Small intestine (tissue), 7 donors: ENCODE measurements around the gene CKLF. TPM values are rescaled to one million over a fixed set of nuclear protein-coding genes. Genes with fewer than 3 reads are reported as not detected.
A peak's percentile ranks its signal among the peaks of the same experiment; 100 is the strongest.

Experiments
- DNase-seq, 2 donors: peaks; one replicate each; pipeline versions ENCODE4 v3.0.0 to v3.0.0-alpha.2; 2013
- FAIRE-seq: peaks from 2 replicates; lab custom pipeline; 2012; peaks lifted over from hg19 to GRCh38; lab: Jason Lieb, UNC
- H3K27ac ChIP-seq, 3 donors: one replicate each; pipeline ENCODE4 v1.5.1; 2013; ENCODE audit warnings: low read length in 2 of 3, mild to moderate bottlenecking in 2 of 3, control low read depth in 1 of 3, inconsistent platforms in 1 of 3, low read depth in 1 of 3, moderate library complexity in 1 of 3
- H3K27me3 ChIP-seq, 3 donors: one replicate each; pipeline ENCODE4 v1.6.1; 2013; ENCODE audit warnings: low read length in 3 of 3, inconsistent platforms in 1 of 3; ENCODE audit not compliant: control insufficient read depth in 3 of 3, insufficient read depth in 3 of 3
- H3K36me3 ChIP-seq, 3 donors: one replicate each; pipeline ENCODE4 v1.6.1; 2013; ENCODE audit warnings: low read length in 3 of 3, inconsistent platforms in 1 of 3, low read depth in 1 of 3, mild to moderate bottlenecking in 1 of 3, moderate library complexity in 1 of 3; ENCODE audit not compliant: control insufficient read depth in 3 of 3, insufficient read depth in 2 of 3
- H3K4me1 ChIP-seq, 3 donors: one replicate each; pipeline ENCODE4 v1.6.1; 2013; ENCODE audit warnings: low read length in 2 of 3, inconsistent platforms in 1 of 3, low read depth in 1 of 3, mild to moderate bottlenecking in 1 of 3, moderate library complexity in 1 of 3; ENCODE audit not compliant: control insufficient read depth in 3 of 3, insufficient read depth in 2 of 3
- H3K4me3 ChIP-seq, 3 donors: one replicate each; pipeline ENCODE4 v1.5.1; 2013; ENCODE audit warnings: low read length in 3 of 3, control low read depth in 1 of 3, inconsistent platforms in 1 of 3, low read depth in 1 of 3, mild to moderate bottlenecking in 1 of 3, moderate library complexity in 1 of 3
- H3K9me3 ChIP-seq, 2 donors: one replicate each; pipeline ENCODE4 v1.6.1; 2013; ENCODE audit warnings: low read depth in 1 of 2, low read length in 1 of 2; ENCODE audit not compliant: control insufficient read depth in 2 of 2, insufficient read depth in 1 of 2
- WGBS, 3 donors: extraction: QIAGEN DNeasy Blood & Tissue Kit; methylation state at CpG; one replicate each; pipeline ENCODE4 v1.1.7; 2013; 5-methylcytosine and 5-hydroxymethylcytosine counted together
- polyA plus RNA-seq, 4 donors: library from polyadenylated mRNA; stranded (reverse) in 3 of 4; unstranded in 1 of 4; fragments of 200-250 nt in 3 of 4; fragments of 120-200 nt in 1 of 4; gene quantifications; one replicate each; pipeline versions ENCODE4 v1.2.1 to v1.2.3, GENCODE V29; 2013
- donor health status: healthy with polysubstance abuse.
- donor health status: control.
- donor health status: control.
- donor health status: Bipolar disorder and iron deficiency.
- donor health status: healthy.

Gene CKLF
- polyA plus RNA-seq, 4 donors: 24.7 to 55.1 (median 35.4) TPM

GRCh38 chr16:66551788-66552285 is 539 bp upstream of the CKLF start:
- peak overlapping the region; percentile 85 to 98 (median 85) for H3K27ac ChIP-seq
- peak overlapping the region; percentile 52 to 65 (median 64) for H3K4me3 ChIP-seq
- 34 to 39% (median 38%) methylated on average over 8 of the region's 8 CpGs for WGBS, 3 donors
- no peaks in the 10 kb centered on the region for H3K27me3 ChIP-seq
- DNase-seq (no peak), FAIRE-seq (no peak)
- H3K36me3 ChIP-seq: peaks cover 0 to 9% (median 0%) of the 10 kb centered on the region in 3 donors
- peaks cover 4 to 22% (median 22%) of the 10 kb centered on the region in 3 donors for H3K4me1 ChIP-seq
- no peaks in the 10 kb centered on the region for H3K9me3 ChIP-seq

DNA sequence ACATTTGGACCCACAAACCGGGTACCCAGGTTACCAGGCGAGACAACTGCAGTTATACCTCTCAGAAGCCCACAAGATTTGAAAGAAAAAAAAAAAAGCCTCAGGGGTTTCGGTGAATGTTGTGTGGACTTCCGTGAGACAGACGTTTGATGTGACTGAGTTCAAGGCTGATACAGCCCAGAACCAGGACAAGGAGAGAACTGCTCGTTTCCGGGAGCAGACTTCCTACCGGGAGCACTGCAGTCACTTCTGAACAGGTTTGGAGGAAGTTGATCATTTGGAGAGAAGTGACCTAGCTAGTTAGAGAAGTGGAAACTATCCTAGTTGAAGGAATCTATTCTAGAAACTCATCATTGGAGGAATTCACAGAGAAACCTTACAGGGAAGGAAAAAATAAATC is 847 bp downstream of the CKLF start:
- Histone ChIP-seq H3K4me1 (peaks cover 4 to 22% (median 22%) of the 10 kb centered on the region in 3 donors), H3K9me3 (no peaks in the 10 kb centered on the region), H3K36me3 (peaks cover 0 to 3% (median under 1%) of the 10 kb centered on the region in 3 donors), H3K27me3 (no peaks in the 10 kb centered on the region), H3K4me3 (peak overlapping the region; percentile 53 to 65 (median 64)), H3K27ac (peak overlapping the region in 2 of 3 donors; percentile 71 to 98)
- WGBS, 3 donors: 8 to 27% (median 14%) methylated on average over 8 of the region's 8 CpGs
- peak; percentile 6 to 74 for DNase-seq
- no peak for FAIRE-seq

- H3K4me3 ChIP-seq: peak overlapping the region in 1 of 3 donors; percentile 64
- no peak overlapping the region for H3K27ac ChIP-seq
- H3K36me3 ChIP-seq: peaks cover 0 to 4% (median 3%) of the 10 kb centered on the region in 3 donors
- DNase-seq (no peak), FAIRE-seq (no peak)
- no peaks in the 10 kb centered on the region for H3K27me3 ChIP-seq
- H3K4me1 ChIP-seq: peaks cover 4 to 22% (median 22%) of the 10 kb centered on the region in 3 donors
- H3K9me3 ChIP-seq: no peaks in the 10 kb centered on the region
- 76 to 82% (median 81%) methylated on average over 3 of the region's 3 CpGs for WGBS, 3 donors
Observed at GRCh38 chr16:66554021-66554420, 1.6 kb downstream of the CKLF start.

GRCh38 chr16:66554495-66554894 is 2.1 kb downstream of the CKLF start:
- Histone ChIP-seq H3K27me3 (no peaks in the 10 kb centered on the region), H3K4me1 (peaks cover 4 to 22% (median 22%) of the 10 kb centered on the region in 3 donors), H3K4me3 (peak overlapping the region in 1 of 3 donors; percentile 64), H3K9me3 (no peaks in the 10 kb centered on the region), H3K36me3 (peaks cover 0 to 7% (median 3%) of the 10 kb centered on the region in 3 donors), H3K27ac (no peak overlapping the region)
- FAIRE-seq (no peak), DNase-seq (no peak)
- WGBS, 3 donors: 83 to 86% (median 83%) methylated on average over 6 of the region's 6 CpGs

- Histone ChIP-seq H3K4me3 (no peak overlapping the region), H3K27me3 (no peaks in the 10 kb centered on the region), H3K4me1 (peaks cover 0 to 4% (median 2%) of the 10 kb centered on the region in 3 donors), H3K9me3 (no peaks in the 10 kb centered on the region), H3K27ac (peak overlapping the region in 1 of 3 donors; percentile 27), H3K36me3 (peaks cover 2 to 10% (median 7%) of the 10 kb centered on the region in 3 donors)
- DNase-seq (no peak), FAIRE-seq (no peak)
- 78 to 96% (median 79%) methylated on average over 1 of the region's 1 CpG for WGBS, 3 donors
Observed at GRCh38 chr16:66560107-66560506, 7.7 kb downstream of the CKLF start.

- no peaks in the 10 kb centered on the region for H3K4me1 ChIP-seq
- FAIRE-seq (no peak), DNase-seq (peak in 1 of 2 donors; percentile 33)
- H3K27me3 ChIP-seq: no peaks in the 10 kb centered on the region
- no peak overlapping the region for H3K27ac ChIP-seq
- WGBS, 3 donors: 66 to 90% (median 82%) methylated on average over 3 of the region's 3 CpGs
- H3K4me3 ChIP-seq: no peak overlapping the region
- peaks cover 2 to 16% (median 10%) of the 10 kb centered on the region in 3 donors for H3K36me3 ChIP-seq
- no peaks in the 10 kb centered on the region for H3K9me3 ChIP-seq
Observed at GRCh38 chr16:66561381-66562080, 9.2 kb downstream of the CKLF start.

- Histone ChIP-seq H3K4me3 (no peak overlapping the region), H3K9me3 (no peaks in the 10 kb centered on the region), H3K36me3 (peaks cover 5 to 17% (median 10%) of the 10 kb centered on the region in 3 donors), H3K4me1 (no peaks in the 10 kb centered on the region), H3K27me3 (no peaks in the 10 kb centered on the region), H3K27ac (no peak overlapping the region)
- no peak for FAIRE-seq
- no peak for DNase-seq
- WGBS, 3 donors: 72 to 81% (median 75%) methylated on average over 1 of the region's 1 CpG
Observed at GRCh38 chr16:66562409-66562808, 10.0 kb downstream of the CKLF start.

- DNase-seq (no peak), FAIRE-seq (no peak)
- Histone ChIP-seq H3K9me3 (no peaks in the 10 kb centered on the region), H3K4me1 (no peaks in the 10 kb centered on the region), H3K4me3 (no peak overlapping the region), H3K27ac (no peak overlapping the region), H3K36me3 (peaks cover 5 to 17% (median 10%) of the 10 kb centered on the region in 3 donors), H3K27me3 (no peaks in the 10 kb centered on the region)
- WGBS, 3 donors: 86 to 88% (median 87%) methylated on average over 2 of the region's 2 CpGs
Observed at GRCh38 chr16:66562986-66563385, 10.6 kb downstream of the CKLF start.
